T-helper 1 cell treated with Interleukin-12 subunit alpha and Interleukin-12 subunit beta and Interleukin-4 antibody, amounts not matched to agents 30 μg/mL and 1 μg/mL, for 36 hours (primary cell): ENCODE measurements around the gene SLC25A17.
"Not testable (repeated sequence)": the region's sequence is repeated elsewhere in the genome, so short reads cannot be mapped to it uniquely, and the experiment has no call there.

Experiments
- H3K27ac Mint-ChIP-seq: one replicate; pipeline ENCODE4 v1.8.0; 2021; ENCODE audit warnings: mild to moderate bottlenecking, mixed read lengths
- H3K27me3 Mint-ChIP-seq: one replicate; pipeline ENCODE4 v1.8.0; 2021; ENCODE audit warnings: low read depth, mixed read lengths
- H3K36me3 Mint-ChIP-seq: one replicate; pipeline ENCODE4 v1.8.0; 2021; ENCODE audit warnings: low read depth, mixed read lengths
- H3K4me1 Mint-ChIP-seq: one replicate; pipeline ENCODE4 v1.8.0; 2021; ENCODE audit warnings: low read depth, mixed read lengths
- H3K4me3 Mint-ChIP-seq: one replicate; pipeline ENCODE4 v1.8.0; 2021; ENCODE audit warnings: mild to moderate bottlenecking, moderate library complexity, mixed read lengths
- H3K9me3 Mint-ChIP-seq: one replicate; pipeline ENCODE4 v1.8.0; 2021; ENCODE audit warnings: mixed read lengths

SLC25A17 gene

GRCh38 chr22:40803321-40803720 is 15.8 kb downstream of the SLC25A17 start:
- Mint-ChIP-seq H3K27ac (no peak overlapping the region), H3K9me3 (no peaks in the 10 kb centered on the region), H3K4me3 (no peak overlapping the region), H3K4me1 (peaks cover 6% of the 10 kb centered on the region), H3K36me3 (no peaks in the 10 kb centered on the region), H3K27me3 (no peaks in the 10 kb centered on the region)

- Mint-ChIP-seq H3K27ac (peak overlapping the region; percentile 29), H3K9me3 (no peaks in the 10 kb centered on the region), H3K4me3 (no peak overlapping the region), H3K36me3 (peaks cover 2% of the 10 kb centered on the region), H3K27me3 (no peaks in the 10 kb centered on the region), H3K4me1 (peaks cover 8% of the 10 kb centered on the region)
Measured at GRCh38 chr22:40799008-40799407, 20.1 kb downstream of the SLC25A17 start.

- no peaks in the 10 kb centered on the region for H3K27me3 Mint-ChIP-seq
- no peak overlapping the region for H3K27ac Mint-ChIP-seq
- no peak overlapping the region for H3K4me3 Mint-ChIP-seq
- H3K4me1 Mint-ChIP-seq, result peaks cover 8% of the 10 kb centered on the region
- H3K9me3 Mint-ChIP-seq, result no peaks in the 10 kb centered on the region
- peaks cover 10% of the 10 kb centered on the region for H3K36me3 Mint-ChIP-seq
Measured at GRCh38 chr22:40797427-40797826, 21.7 kb downstream of the SLC25A17 start.

GRCh38 chr22:40792451-40792850 is 26.7 kb downstream of the SLC25A17 start:
- Mint-ChIP-seq H3K4me1 (peaks cover 7% of the 10 kb centered on the region), H3K4me3 (no peak overlapping the region), H3K36me3 (peaks cover 26% of the 10 kb centered on the region), H3K27me3 (no peaks in the 10 kb centered on the region), H3K27ac (no peak overlapping the region), H3K9me3 (peaks cover 3% of the 10 kb centered on the region)

GRCh38 chr22:40791241-40791640 is 27.9 kb downstream of the SLC25A17 start:
- Mint-ChIP-seq H3K4me1 (peaks cover 7% of the 10 kb centered on the region), H3K36me3 (peaks cover 31% of the 10 kb centered on the region), H3K4me3 (no peak overlapping the region), H3K27me3 (no peaks in the 10 kb centered on the region), H3K9me3 (peaks cover 3% of the 10 kb centered on the region), H3K27ac (no peak overlapping the region)

GRCh38 chr22:40789131-40789530 is 30.0 kb downstream of the SLC25A17 start:
- H3K9me3 Mint-ChIP-seq, result peaks cover 3% of the 10 kb centered on the region
- H3K36me3 Mint-ChIP-seq, result peaks cover 29% of the 10 kb centered on the region
- peaks cover 7% of the 10 kb centered on the region for H3K4me1 Mint-ChIP-seq
- H3K27me3 Mint-ChIP-seq, result no peaks in the 10 kb centered on the region
- H3K27ac Mint-ChIP-seq, result no peak overlapping the region
- H3K4me3 Mint-ChIP-seq, result no peak overlapping the region

- Mint-ChIP-seq H3K36me3 (peaks cover 13% of the 10 kb centered on the region), H3K27me3 (no peaks in the 10 kb centered on the region), H3K9me3 (no peaks in the 10 kb centered on the region), H3K27ac (no peak overlapping the region), H3K4me1 (peaks cover 2% of the 10 kb centered on the region), H3K4me3 (no peak overlapping the region)
Measured at GRCh38 chr22:40782521-40782920, 36.6 kb downstream of the SLC25A17 start.

- not testable (repeated sequence) for H3K27me3 Mint-ChIP-seq, H3K4me3 Mint-ChIP-seq, H3K27ac Mint-ChIP-seq, H3K9me3 Mint-ChIP-seq, H3K4me1 Mint-ChIP-seq
- peaks cover 13% of the 10 kb centered on the region for H3K36me3 Mint-ChIP-seq
Measured at GRCh38 chr22:40781749-40782148, 37.4 kb downstream of the SLC25A17 start.

- Mint-ChIP-seq H3K4me3 (no peak overlapping the region), H3K9me3 (no peaks in the 10 kb centered on the region), H3K4me1 (peaks cover 4% of the 10 kb centered on the region), H3K36me3 (peaks cover 16% of the 10 kb centered on the region), H3K27ac (no peak overlapping the region), H3K27me3 (no peaks in the 10 kb centered on the region)
Measured at GRCh38 chr22:40769761-40770160, 49.4 kb downstream of the SLC25A17 start.

- H3K27me3 Mint-ChIP-seq, result no peaks in the 10 kb centered on the region
- no peak overlapping the region for H3K27ac Mint-ChIP-seq
- H3K4me3 Mint-ChIP-seq, result no peak overlapping the region
- peaks cover 8% of the 10 kb centered on the region for H3K4me1 Mint-ChIP-seq
- H3K36me3 Mint-ChIP-seq, result peaks cover 9% of the 10 kb centered on the region
- H3K9me3 Mint-ChIP-seq, result no peaks in the 10 kb centered on the region
Measured at GRCh38 chr22:40768206-40768605, 50.9 kb downstream of the SLC25A17 start.

GRCh38 chr22:40766956-40767355 is 52.2 kb downstream of the SLC25A17 start:
- Mint-ChIP-seq H3K36me3 (peaks cover 9% of the 10 kb centered on the region), H3K27me3 (no peaks in the 10 kb centered on the region), H3K4me3 (no peak overlapping the region), H3K4me1 (peaks cover 8% of the 10 kb centered on the region), H3K9me3 (no peaks in the 10 kb centered on the region), H3K27ac (no peak overlapping the region)

- H3K27ac Mint-ChIP-seq, result peak overlapping the region; percentile 58
- peaks cover 8% of the 10 kb centered on the region for H3K4me1 Mint-ChIP-seq
- no peaks in the 10 kb centered on the region for H3K27me3 Mint-ChIP-seq
- H3K9me3 Mint-ChIP-seq, result no peaks in the 10 kb centered on the region
- no peaks in the 10 kb centered on the region for H3K36me3 Mint-ChIP-seq
- H3K4me3 Mint-ChIP-seq, result no peak overlapping the region
Measured at GRCh38 chr22:40764763-40765441, 54.2 kb downstream of the SLC25A17 start.

- H3K4me3 Mint-ChIP-seq, result no peak overlapping the region
- no peaks in the 10 kb centered on the region for H3K9me3 Mint-ChIP-seq
- H3K4me1 Mint-ChIP-seq, result peaks cover under 1% of the 10 kb centered on the region
- no peaks in the 10 kb centered on the region for H3K36me3 Mint-ChIP-seq
- H3K27me3 Mint-ChIP-seq, result no peaks in the 10 kb centered on the region
- no peak overlapping the region for H3K27ac Mint-ChIP-seq
Measured at GRCh38 chr22:40759294-40759840, 59.8 kb downstream of the SLC25A17 start.

GRCh38 chr22:40758851-40759250 is 60.3 kb downstream of the SLC25A17 start:
- H3K9me3 Mint-ChIP-seq, H3K4me1 Mint-ChIP-seq, H3K4me3 Mint-ChIP-seq, H3K36me3 Mint-ChIP-seq, H3K27me3 Mint-ChIP-seq, H3K27ac Mint-ChIP-seq: not testable (repeated sequence)

- no peak overlapping the region for H3K4me3 Mint-ChIP-seq
- no peaks in the 10 kb centered on the region for H3K36me3 Mint-ChIP-seq
- no peaks in the 10 kb centered on the region for H3K27me3 Mint-ChIP-seq
- H3K4me1 Mint-ChIP-seq, result no peaks in the 10 kb centered on the region
- no peaks in the 10 kb centered on the region for H3K9me3 Mint-ChIP-seq
- H3K27ac Mint-ChIP-seq, result no peak overlapping the region
Measured at GRCh38 chr22:40758390-40758789, 60.8 kb downstream of the SLC25A17 start.
